ENCODE data around the gene CEP95. TPM values are rescaled to one million over a fixed set of nuclear protein-coding genes. Genes with fewer than 3 reads are reported as not detected.

CEP95 gene
- total RNA-seq, 2 experiments from 2014 or later: 40.5 to 42.8 TPM

DNA sequence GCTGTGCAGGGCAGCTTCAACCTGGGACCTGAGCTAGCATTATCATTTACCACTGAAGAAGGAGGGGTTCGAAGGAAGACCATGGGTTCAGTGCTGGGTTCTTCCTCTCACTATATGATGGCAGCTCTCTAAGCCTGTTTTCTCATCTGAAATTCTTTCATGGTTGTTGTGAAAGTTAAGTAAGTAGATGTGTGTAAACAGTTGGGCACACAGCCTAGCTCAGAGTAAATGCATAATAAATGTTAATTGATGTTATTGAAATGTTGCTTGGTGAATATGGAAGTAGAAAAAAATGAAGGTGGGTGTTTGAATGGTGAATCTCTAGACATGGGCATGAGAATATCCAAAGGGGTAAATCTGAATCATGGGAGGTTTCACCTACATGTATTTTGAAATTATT is 9.1 kb downstream of the CEP95 start:
- Mint-ChIP-seq H3K27ac (no peak overlapping the region), H3K9me3 (ENCODE audit: low read depth) (no peaks in the 10 kb centered on the region), H3K27me3 (no peaks in the 10 kb centered on the region), H3K4me3 (no peak overlapping the region), H3K4me1 (peaks cover 24% of the 10 kb centered on the region), H3K36me3 (ENCODE audit: low read depth) (peaks cover 40% of the 10 kb centered on the region)
- no peak for ATAC-seq
- no peak for DNase-seq
- POLR2A ChIA-PET: interaction anchor here (1.3 kb wide), 1 partner anchor 9 kb away, joined by 5 read pairs; the partner anchor contains the start of genes CEP95 and DDX5
- intact Hi-C loops (cut with DNase I, micrococcal nuclease): no loop called here
- CTCF ChIA-PET: interaction anchor here (0.7 to 1.5 kb wide), 6 partner anchors 15 to 134 kb away, joined by 3 to 4 read pairs (median 4); no protein-coding TSS in a partner anchor

- ChIA-PET CTCF (interaction anchor here (1.0 to 1.4 kb wide), 4 partner anchors 9 to 78 kb away, joined by 3 to 4 read pairs (median 4); no protein-coding TSS in a partner anchor), POLR2A (interaction anchor here (1.2 kb wide), 1 partner anchor 13 kb away, joined by 5 read pairs; the partner anchor contains the start of genes CEP95 and DDX5)
- intact Hi-C loops (cut with DNase I, micrococcal nuclease): no loop called here
- ATAC-seq: no peak
- H3K36me3 Mint-ChIP-seq (ENCODE audit: low read depth): peaks cover 33% of the 10 kb centered on the region
- DNase-seq: no peak
- peaks cover 14% of the 10 kb centered on the region for H3K4me1 Mint-ChIP-seq
- H3K27ac Mint-ChIP-seq: no peak overlapping the region
- no peaks in the 10 kb centered on the region for H3K27me3 Mint-ChIP-seq
- no peaks in the 10 kb centered on the region for H3K9me3 Mint-ChIP-seq (ENCODE audit: low read depth)
- H3K4me3 Mint-ChIP-seq: no peak overlapping the region
Measured at GRCh38 chr17:64519601-64520000, 12.8 kb downstream of the CEP95 start.

GRCh38 chr17:64520359-64520758 is 13.6 kb downstream of the CEP95 start:
- H3K27ac Mint-ChIP-seq: no peak overlapping the region
- H3K9me3 Mint-ChIP-seq (ENCODE audit: low read depth): no peaks in the 10 kb centered on the region
- CTCF ChIA-PET: interaction anchor here (0.6 to 1.1 kb wide), 3 partner anchors 28 to 77 kb away, joined by 3 to 4 read pairs (median 3); no protein-coding TSS in a partner anchor
- peaks cover 27% of the 10 kb centered on the region for H3K36me3 Mint-ChIP-seq (ENCODE audit: low read depth)
- DNase-seq (no peak), ATAC-seq (no peak)
- POLR2A ChIA-PET: interaction anchor here (1.2 kb wide), 1 partner anchor 14 kb away, joined by 5 read pairs; the partner anchor contains the start of genes CEP95 and DDX5
- H3K4me1 Mint-ChIP-seq: peaks cover 10% of the 10 kb centered on the region
- H3K27me3 Mint-ChIP-seq: no peaks in the 10 kb centered on the region
- H3K4me3 Mint-ChIP-seq: no peak overlapping the region
- intact Hi-C loops (cut with DNase I, micrococcal nuclease): no loop called here

DNA sequence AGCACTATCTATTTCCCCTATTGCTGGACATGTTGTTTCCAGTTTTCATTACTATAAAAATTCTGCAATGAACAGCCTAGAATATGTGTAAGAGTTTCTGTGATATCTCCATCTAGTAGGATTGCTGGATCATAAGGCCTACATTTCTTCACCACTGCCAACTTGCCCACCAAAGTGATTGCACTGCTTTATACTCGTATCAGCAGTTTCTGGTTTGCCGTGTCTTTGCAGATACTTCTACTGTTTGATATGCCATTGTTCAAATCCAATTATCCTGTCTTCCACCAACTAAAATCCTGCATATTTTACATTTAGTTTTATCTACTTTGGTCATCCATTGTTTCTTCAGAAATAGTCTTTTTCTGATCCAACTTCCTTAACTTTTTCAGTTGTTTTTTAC is 21.1 kb downstream of the CEP95 start:
- no peaks in the 10 kb centered on the region for H3K27me3 Mint-ChIP-seq
- H3K36me3 Mint-ChIP-seq (ENCODE audit: low read depth): peaks cover 55% of the 10 kb centered on the region
- ChIA-PET CTCF (interaction anchor here (0.7 kb wide), 2 partner anchors 8 to 35 kb away, joined by 3 read pairs; no protein-coding TSS in a partner anchor), POLR2A (no interaction called here)
- H3K4me1 Mint-ChIP-seq: no peaks in the 10 kb centered on the region
- no peak overlapping the region for H3K4me3 Mint-ChIP-seq
- DNase-seq: no peak
- H3K9me3 Mint-ChIP-seq (ENCODE audit: low read depth): no peaks in the 10 kb centered on the region
- H3K27ac Mint-ChIP-seq: peak overlapping the region; percentile 24
- intact Hi-C loops (cut with DNase I, micrococcal nuclease): no loop called here
- no peak for ATAC-seq

DNA sequence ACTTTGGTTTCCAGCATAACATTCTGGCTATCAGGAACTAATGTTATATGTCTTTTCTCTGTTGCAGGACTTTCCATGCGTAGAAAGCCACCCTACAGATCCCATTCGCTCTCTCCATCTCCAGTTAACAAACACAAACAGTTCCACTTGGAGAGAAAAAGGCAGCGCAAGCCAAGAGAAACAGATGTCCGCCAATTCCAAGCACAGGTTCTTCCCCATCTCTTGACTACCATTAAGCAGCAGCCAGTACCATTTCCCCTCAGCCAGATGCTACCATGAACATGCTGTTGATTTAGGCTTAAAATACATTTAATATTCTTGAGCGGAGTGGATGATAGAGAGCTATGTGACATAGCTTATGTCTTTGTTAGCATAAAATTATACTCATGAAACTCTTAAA is 22.4 kb downstream of the CEP95 start:
- H3K4me3 Mint-ChIP-seq: no peak overlapping the region
- peaks cover 5% of the 10 kb centered on the region for H3K4me1 Mint-ChIP-seq
- ATAC-seq (no peak), DNase-seq (no peak)
- no peaks in the 10 kb centered on the region for H3K9me3 Mint-ChIP-seq (ENCODE audit: low read depth)
- intact Hi-C loops (cut with DNase I, micrococcal nuclease): no loop called here
- POLR2A ChIA-PET: no interaction called here
- H3K36me3 Mint-ChIP-seq (ENCODE audit: low read depth): peaks cover 53% of the 10 kb centered on the region
- H3K27me3 Mint-ChIP-seq: no peaks in the 10 kb centered on the region
- CTCF ChIA-PET: interaction anchor here (0.7 to 1.1 kb wide), 2 partner anchors 16 to 111 kb away, joined by 3 to 5 read pairs; no protein-coding TSS in a partner anchor
- H3K27ac Mint-ChIP-seq: no peak overlapping the region

DNA sequence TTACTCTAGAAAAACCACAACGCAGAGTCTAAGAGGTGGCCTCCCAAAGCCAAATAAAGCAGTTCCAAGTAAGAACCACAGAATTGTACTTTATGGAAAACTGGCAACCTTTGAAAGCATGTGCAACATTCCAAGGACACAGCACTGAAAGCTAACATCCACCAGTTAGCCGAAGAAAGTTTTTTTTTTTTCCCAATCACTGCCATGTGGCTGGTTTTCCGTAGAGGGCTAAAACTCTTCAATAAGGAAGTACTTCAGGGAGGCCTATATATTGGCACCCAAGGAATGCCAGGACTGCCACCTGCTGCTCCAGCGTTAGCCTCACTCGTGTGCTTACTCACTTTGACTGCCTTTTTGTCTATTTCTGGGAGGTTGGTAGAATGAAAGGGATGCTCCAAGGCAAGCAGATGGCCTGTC is 25.2 kb downstream of the CEP95 start:
- H3K4me3 Mint-ChIP-seq: no peak overlapping the region
- DNase-seq: no peak
- H3K36me3 Mint-ChIP-seq (ENCODE audit: low read depth): peaks cover 55% of the 10 kb centered on the region
- H3K9me3 Mint-ChIP-seq (ENCODE audit: low read depth): no peaks in the 10 kb centered on the region
- H3K27me3 Mint-ChIP-seq: no peaks in the 10 kb centered on the region
- intact Hi-C loops (cut with DNase I, micrococcal nuclease): no loop called here
- POLR2A ChIA-PET: no interaction called here
- CTCF ChIA-PET: interaction anchor here (1.2 to 2.8 kb wide), 5 partner anchors 44 to 205 kb away, joined by 3 to 11 read pairs (median 5); no protein-coding TSS in a partner anchor
- peaks cover 18% of the 10 kb centered on the region for H3K4me1 Mint-ChIP-seq
- ATAC-seq: no peak
- peak overlapping the region; percentile 3 for H3K27ac Mint-ChIP-seq

DNA sequence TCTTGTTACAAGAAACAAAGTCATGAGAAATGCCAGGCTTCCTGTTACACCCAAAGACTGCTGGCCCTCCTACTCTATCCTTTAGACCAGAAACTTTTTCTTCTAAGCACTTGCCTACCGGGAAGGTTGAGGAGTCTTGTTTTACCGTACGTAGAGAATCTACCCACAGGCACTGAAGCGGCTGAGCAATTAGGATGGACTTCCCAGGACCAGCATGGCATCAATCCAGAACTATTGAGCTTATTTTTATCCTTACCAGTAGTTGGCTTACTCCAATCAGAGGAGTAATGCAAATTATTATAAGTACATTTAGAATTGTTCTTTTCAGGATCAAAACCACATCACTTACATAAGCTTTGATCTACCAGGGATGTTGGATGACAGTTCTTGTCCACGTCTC is 25.6 kb downstream of the CEP95 start:
- no peaks in the 10 kb centered on the region for H3K9me3 Mint-ChIP-seq (ENCODE audit: low read depth)
- ChIA-PET CTCF (interaction anchor here (1.2 to 2.8 kb wide), 3 partner anchors 112 to 204 kb away, joined by 5 to 11 read pairs (median 6); no protein-coding TSS in a partner anchor), POLR2A (no interaction called here)
- peak overlapping the region; percentile 18 for H3K27ac Mint-ChIP-seq
- ATAC-seq: no peak
- no peak overlapping the region for H3K4me3 Mint-ChIP-seq
- H3K36me3 Mint-ChIP-seq (ENCODE audit: low read depth): peaks cover 58% of the 10 kb centered on the region
- intact Hi-C loops (cut with DNase I, micrococcal nuclease): no loop called here
- DNase-seq: no peak
- peaks cover 18% of the 10 kb centered on the region for H3K4me1 Mint-ChIP-seq
- no peaks in the 10 kb centered on the region for H3K27me3 Mint-ChIP-seq

GRCh38 chr17:64533784-64534183 is 27.0 kb downstream of the CEP95 start:
- intact Hi-C loops (cut with DNase I, micrococcal nuclease): no loop called here
- DNase-seq: no peak
- Mint-ChIP-seq H3K4me1 (peaks cover 18% of the 10 kb centered on the region), H3K9me3 (ENCODE audit: low read depth) (no peaks in the 10 kb centered on the region), H3K27ac (peak overlapping the region; percentile 65), H3K4me3 (no peak overlapping the region), H3K36me3 (ENCODE audit: low read depth) (peaks cover 55% of the 10 kb centered on the region), H3K27me3 (no peaks in the 10 kb centered on the region)
- ChIA-PET POLR2A (interaction anchor here (0.6 kb wide), 1 partner anchor 20 kb away, joined by 3 read pairs; no protein-coding TSS in a partner anchor), CTCF (interaction anchor here (0.5 to 2.8 kb wide), 10 partner anchors 8 to 188 kb away, joined by 3 to 11 read pairs (median 6); no protein-coding TSS in a partner anchor)
- ATAC-seq: no peak

- ChIA-PET CTCF (interaction anchor here (0.5 to 2.8 kb wide), 9 partner anchors 9 to 115 kb away, joined by 3 to 11 read pairs (median 5); no protein-coding TSS in a partner anchor), POLR2A (no interaction called here)
- ATAC-seq (peak; percentile 37), DNase-seq (peak; percentile 18)
- no peaks in the 10 kb centered on the region for H3K27me3 Mint-ChIP-seq
- H3K4me1 Mint-ChIP-seq: peaks cover 18% of the 10 kb centered on the region
- no peaks in the 10 kb centered on the region for H3K9me3 Mint-ChIP-seq (ENCODE audit: low read depth)
- peaks cover 53% of the 10 kb centered on the region for H3K36me3 Mint-ChIP-seq (ENCODE audit: low read depth)
- H3K4me3 Mint-ChIP-seq: no peak overlapping the region
- H3K27ac Mint-ChIP-seq: peak overlapping the region; percentile 27
- intact Hi-C loops (cut with DNase I, micrococcal nuclease): no loop called here
Measured at GRCh38 chr17:64534187-64534586, 27.4 kb downstream of the CEP95 start.

- DNase-seq (no peak), ATAC-seq (peak; percentile 71)
- Mint-ChIP-seq H3K4me1 (peaks cover 18% of the 10 kb centered on the region), H3K9me3 (ENCODE audit: low read depth) (no peaks in the 10 kb centered on the region), H3K27me3 (no peaks in the 10 kb centered on the region), H3K27ac (peak overlapping the region; percentile 39), H3K36me3 (ENCODE audit: low read depth) (peaks cover 50% of the 10 kb centered on the region), H3K4me3 (no peak overlapping the region)
- ChIA-PET CTCF (interaction anchor here (0.6 to 1.9 kb wide), 4 partner anchors 10 to 208 kb away, joined by 3 to 6 read pairs (median 4); no protein-coding TSS in a partner anchor), POLR2A (no interaction called here)
- intact Hi-C loops (cut with DNase I, micrococcal nuclease): no loop called here
Measured at GRCh38 chr17:64535357-64535756, 28.6 kb downstream of the CEP95 start.

- Mint-ChIP-seq H3K27ac (peak overlapping the region; percentile 16), H3K36me3 (ENCODE audit: low read depth) (peaks cover 40% of the 10 kb centered on the region), H3K4me3 (no peak overlapping the region), H3K27me3 (no peaks in the 10 kb centered on the region), H3K9me3 (ENCODE audit: low read depth) (no peaks in the 10 kb centered on the region), H3K4me1 (peaks cover 18% of the 10 kb centered on the region)
- ATAC-seq (no peak), DNase-seq (no peak)
- intact Hi-C loops (cut with DNase I, micrococcal nuclease): no loop called here
- POLR2A ChIA-PET: no interaction called here
- CTCF ChIA-PET: interaction anchor here (0.7 to 1.3 kb wide), 4 partner anchors 10 to 194 kb away, joined by 3 to 4 read pairs (median 3); no protein-coding TSS in a partner anchor
Measured at GRCh38 chr17:64536913-64537312, 30.1 kb downstream of the CEP95 start.

DNA sequence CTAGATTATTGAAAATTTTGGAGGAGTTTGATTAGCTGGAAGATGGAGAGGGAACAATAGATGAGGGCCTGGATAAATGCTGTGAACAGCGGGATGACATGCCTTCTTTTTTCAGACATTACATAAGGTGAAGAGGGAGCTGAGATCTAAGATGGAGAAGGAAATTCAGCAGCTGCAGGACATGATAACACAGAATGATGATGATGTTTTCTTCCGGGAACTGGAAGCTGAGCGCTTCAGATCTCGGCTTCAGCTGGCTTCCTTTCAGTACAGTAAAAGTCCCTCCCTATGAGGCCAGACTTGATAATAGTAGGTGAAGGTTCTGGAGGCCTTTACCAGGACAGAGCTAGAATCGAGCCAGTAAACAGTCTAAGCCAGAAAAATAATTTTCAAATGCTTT is 30.7 kb downstream of the CEP95 start:
- ATAC-seq: no peak
- CTCF ChIA-PET: interaction anchor here (0.6 to 1.3 kb wide), 7 partner anchors 10 to 193 kb away, joined by 3 to 6 read pairs (median 3); no protein-coding TSS in a partner anchor
- Mint-ChIP-seq H3K36me3 (ENCODE audit: low read depth) (peaks cover 38% of the 10 kb centered on the region), H3K4me3 (no peak overlapping the region), H3K27me3 (no peaks in the 10 kb centered on the region), H3K4me1 (peaks cover 18% of the 10 kb centered on the region), H3K27ac (peak overlapping the region; percentile 16), H3K9me3 (ENCODE audit: low read depth) (no peaks in the 10 kb centered on the region)
- POLR2A ChIA-PET: interaction anchor here (0.6 to 0.7 kb wide), 2 partner anchors 35 to 102 kb away, joined by 3 read pairs; no protein-coding TSS in a partner anchor
- intact Hi-C loops (cut with DNase I, micrococcal nuclease): no loop called here
- DNase-seq: no peak

Data from activated CD4-positive, alpha-beta T cell treated with anti-CD3 and anti-CD28 coated beads for 36 hours (primary cell).